GM12891 (cell line): ENCODE results near the gene TRA2B.

ENCODE experiments used
- POLR2A ChIP-seq: IDR thresholded peaks from 2 replicates; pipeline ENCODE4 v1.6.1; 2011; ENCODE audit warnings: low read depth, low read length, control low read depth
- POLR2AphosphoS5 ChIP-seq: IDR thresholded peaks from 2 replicates; pipeline ENCODE4 v1.6.1; 2011; ENCODE audit warnings: low read depth, low read length, control low read depth
- TAF1 ChIP-seq: IDR thresholded peaks from 2 replicates; pipeline ENCODE4 v1.6.1; 2011; ENCODE audit warnings: low read depth, low read length, control low read depth

GRCh38 chr3:185948292-185948691 lies 10.5 kb upstream of the TRA2B start:
- TF ChIP-seq TAF1 (no peak), POLR2A (no peak), POLR2AphosphoS5 (no peak)
